K562 (cell line): ENCODE results near the gene BICD1. TPM values are rescaled to one million over a fixed set of nuclear protein-coding genes. Genes with fewer than 3 reads are reported as not detected.

ENCODE experiments used
- C11orf30 ChIP-seq: fragments of 450-650 bp; IDR thresholded peaks from 2 replicates; pipeline ENCODE4 v1.6.1; 2016; ENCODE audit warnings: low read depth, mild to moderate bottlenecking
- CAMTA2 ChIP-seq: fragments of 250-450 bp; sonication (Bioruptor Pico); conservative IDR thresholded peaks from 2 replicates; pipeline ENCODE4 v1.5.1; 2022
- CHD1 ChIP-seq: fragments of 200-600 bp; sonication (generic); IDR thresholded peaks from one replicate; pipeline ENCODE4 v1.6.1; 2012; ENCODE audit warnings: mild to moderate bottlenecking, moderate library complexity, low read length, inconsistent platforms
- COPS2 ChIP-seq: fragments of 450-650 bp; conservative IDR thresholded peaks from 2 replicates; pipeline ENCODE4 v1.6.1; 2016; ENCODE audit warnings: mild to moderate bottlenecking, moderate library complexity
- ILF3 ChIP-seq: fragments of 450-650 bp; IDR thresholded peaks from 2 replicates; pipeline ENCODE4 v1.6.1; 2018; ENCODE audit warnings: antibody characterized with exemption, mild to moderate bottlenecking, moderate library complexity, borderline replicate concordance
- KAT2B ChIP-seq: IDR thresholded peaks from one replicate; pipeline ENCODE4 v1.6.1; 2012; ENCODE audit warnings: low read depth, mild to moderate bottlenecking, control low read depth, inconsistent platforms, low read length, moderate library complexity
- KAT7 ChIP-seq: sonication (generic); formaldehyde crosslinking; IDR thresholded peaks from 2 replicates; pipeline ENCODE4 v1.8.0; 2022; ENCODE audit warnings: missing genetic modification reagents, mild to moderate bottlenecking, borderline replicate concordance
- MTA1 ChIP-seq: fragments of 450-650 bp; IDR thresholded peaks from 2 replicates; pipeline ENCODE4 v1.6.1; 2017; ENCODE audit warnings: borderline replicate concordance
- MTA3 ChIP-seq: fragments of 450-650 bp; formaldehyde crosslinking; IDR thresholded peaks from 2 replicates; pipeline ENCODE4 v1.6.1; 2017; ENCODE audit warnings: mild to moderate bottlenecking, borderline replicate concordance
- NCOA6 ChIP-seq: fragments of 450-650 bp; IDR thresholded peaks from 2 replicates; pipeline ENCODE4 v1.6.1; 2017; ENCODE audit warnings: mild to moderate bottlenecking
- NFE2 ChIP-seq: IDR thresholded peaks from 2 replicates; pipeline ENCODE4 v1.6.1; 2014; ENCODE audit warnings: antibody characterized with exemption, low read depth
- NONO ChIP-seq, 2 experiments: fragments of 200-400 bp in 1 of 2; fragments of 450-650 bp in 1 of 2; formaldehyde crosslinking in 1 of 2; IDR thresholded peaks; 2 replicates each; pipeline ENCODE4 v1.6.1; 2017; ENCODE audit warnings: low read depth in 2 of 2, mild to moderate bottlenecking in 2 of 2, moderate library complexity in 2 of 2, low read length in 1 of 2
- PHF21A ChIP-seq: fragments of 450-650 bp; IDR thresholded peaks from 2 replicates; pipeline ENCODE4 v1.6.1; 2017; ENCODE audit warnings: low read depth, borderline replicate concordance
- SMAD4 ChIP-seq: fragments of 250-450 bp; sonication (Bioruptor Pico); conservative IDR thresholded peaks from 2 replicates; pipeline ENCODE4 v1.8.0; 2021; ENCODE audit warnings: inconsistent platforms, mild to moderate bottlenecking, moderate library complexity
- ZBTB40 ChIP-seq, 2 experiments: fragments of 450-650 bp in 1 of 2; sonication (generic) in 1 of 2; formaldehyde crosslinking in 1 of 2; IDR thresholded peaks; 2 replicates each; pipeline versions ENCODE4 v1.7.1 to v1.9.0; 2016 to 2022; ENCODE audit warnings: inconsistent platforms in 1 of 2, mild to moderate bottlenecking in 1 of 2, missing genetic modification reagents in 1 of 2
- ZNF212 ChIP-seq: fragments of 450-650 bp; formaldehyde crosslinking; IDR thresholded peaks from 2 replicates; pipeline ENCODE4 v1.4.0; 2020; ENCODE audit warnings: mild to moderate bottlenecking
- ZNF398 ChIP-seq: fragments of 250-450 bp; sonication (Bioruptor Pico); IDR thresholded peaks from 2 replicates; pipeline ENCODE4 v1.8.0; 2021; ENCODE audit warnings: moderate library complexity, mild to moderate bottlenecking, inconsistent platforms
- ZNF707 ChIP-seq: fragments of 250-450 bp; sonication (Bioruptor Pico); conservative IDR thresholded peaks from 2 replicates; pipeline ENCODE4 v1.8.0; 2022; ENCODE audit warnings: inconsistent platforms, mild to moderate bottlenecking, moderate library complexity
- polyA plus RNA-seq, 8 experiments: library from polyadenylated mRNA; depleted of rRNA in 4 of 8; stranded (reverse) in 5 of 8; unstranded in 3 of 8; fragments of >200 nt; fragmentation: Nextera tagmentation in 2 of 8; fragmentation: Illumina TruSeq in 1 of 8; extraction: Ambion mirVana in 2 of 8; extraction: Trizol in 1 of 8; gene quantifications; 2 replicates each; pipeline versions ENCODE4 v1.2.1 to v1.2.3, GENCODE V29; 2011 to 2014; ENCODE audit warnings: inconsistent platforms in 1 of 8, missing spikeins in 1 of 8
- total RNA-seq, 7 experiments: library from RNA; depleted of rRNA in 6 of 7; stranded (reverse); fragments of >200 nt in 6 of 7; fragmentation: Illumina TruSeq in 2 of 7; extraction: Trizol in 2 of 7; gene quantifications; 2 replicates each; pipeline versions ENCODE4 v1.2.1 to v1.2.3, GENCODE V29; 2011 to 2021; ENCODE audit warnings: low replicate concordance in 1 of 7

The BICD1 gene
- total and polyA plus RNA-seq, 9 of the 15 experiments (the other 6 are each of a cell fraction or from before 2014, with no cell fraction given) = 3.5 to 21.1 (median 12.5) TPM

GRCh38 chr12:32290411-32290810, 183.8 kb downstream of the BICD1 start (continued):
- no peak for TF ChIP-seq ZBTB40 (IDR thresholded peaks at IDR 0.05)
- no peak for TF ChIP-seq ZBTB40 (CRISPR knock-in tag; IDR thresholded peaks at IDR 0.05)
- TF ChIP-seq ILF3 = no peak
- 0 out of 2 replicates have a peak, but pooled peaks have one; percentile 33 for TF ChIP-seq MTA3
- peak; percentile 95 for TF ChIP-seq NFE2
- no peak for TF ChIP-seq KAT2B
- TF ChIP-seq CAMTA2 (CRISPR knock-in tag) = no peak
- TF ChIP-seq ZNF212 (CRISPR knock-in tag) = no peak
- no peak for TF ChIP-seq CHD1
- TF ChIP-seq NONO (IDR thresholded peaks at IDR 0.05; ENCODE audit: low read depth in 2 of 2, low read length in 1 of 2) = no peak
- no peak for TF ChIP-seq KAT7 (CRISPR knock-in tag)
- TF ChIP-seq NCOA6 = no peak
- peak; percentile 87 for TF ChIP-seq C11orf30
- TF ChIP-seq PHF21A = no peak
- TF ChIP-seq COPS2 = no peak
- TF ChIP-seq MTA1 = no peak
- no peak for TF ChIP-seq ZNF398 (CRISPR knock-in tag)
- TF ChIP-seq ZNF707 (CRISPR knock-in tag) = no peak
- TF ChIP-seq SMAD4 (CRISPR knock-in tag) = no peak
